ENCODE data around the gene GFPT2. TPM values are rescaled to one million over a fixed set of nuclear protein-coding genes. Genes with fewer than 3 reads are reported as not detected.

The GFPT2 gene
- total RNA-seq, 1 donor from 2014 or later = 70.7 TPM

- TF ChIP-seq CTCF (IDR thresholded peaks at IDR 0.05) = no peak
- no peak for DNase-seq (ENCODE audit: extremely low spot score, unreplicated experiment)
- no peaks in the 10 kb centered on the region for H3K27me3 Mint-ChIP-seq (ENCODE audit: unreplicated experiment)
- H3K27ac Mint-ChIP-seq (ENCODE audit: unreplicated experiment) = no peak overlapping the region
- no peak overlapping the region for H3K4me3 Mint-ChIP-seq (ENCODE audit: unreplicated experiment)
- H3K4me1 Mint-ChIP-seq (ENCODE audit: unreplicated experiment) = peaks cover 63% of the 10 kb centered on the region
- no peaks in the 10 kb centered on the region for H3K9me3 Mint-ChIP-seq (ENCODE audit: unreplicated experiment)
- peaks cover 9% of the 10 kb centered on the region for H3K36me3 Mint-ChIP-seq (ENCODE audit: unreplicated experiment)
Observed at GRCh38 chr5:180346358-180346757, 6.8 kb downstream of the GFPT2 start.

DNA sequence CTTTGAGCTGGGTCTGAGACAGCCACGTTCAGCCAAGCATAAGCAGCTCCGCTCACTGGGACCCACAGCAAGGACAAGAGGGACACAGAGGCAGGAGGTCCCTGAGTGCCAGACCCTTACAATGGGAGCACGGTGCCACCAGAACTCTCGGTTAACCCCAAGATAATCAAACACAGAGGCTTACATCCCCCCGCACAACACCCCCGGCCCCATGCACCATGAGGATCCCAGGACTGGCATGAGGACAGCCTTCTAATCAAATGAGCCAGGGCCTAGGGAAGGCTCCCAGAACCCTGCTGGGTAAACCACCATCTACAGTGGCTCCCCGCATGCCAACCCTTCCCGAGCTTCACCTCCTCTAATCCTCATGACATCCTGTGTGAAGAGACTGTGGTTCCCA lies 7.4 kb downstream of the GFPT2 start:
- H3K4me3 Mint-ChIP-seq (ENCODE audit: unreplicated experiment) = no peak overlapping the region
- H3K4me1 Mint-ChIP-seq (ENCODE audit: unreplicated experiment) = peaks cover 63% of the 10 kb centered on the region
- no peak for TF ChIP-seq CTCF (IDR thresholded peaks at IDR 0.05)
- no peaks in the 10 kb centered on the region for H3K27me3 Mint-ChIP-seq (ENCODE audit: unreplicated experiment)
- no peak for DNase-seq (ENCODE audit: extremely low spot score, unreplicated experiment)
- no peaks in the 10 kb centered on the region for H3K9me3 Mint-ChIP-seq (ENCODE audit: unreplicated experiment)
- peaks cover 9% of the 10 kb centered on the region for H3K36me3 Mint-ChIP-seq (ENCODE audit: unreplicated experiment)
- no peak overlapping the region for H3K27ac Mint-ChIP-seq (ENCODE audit: unreplicated experiment)

DNA sequence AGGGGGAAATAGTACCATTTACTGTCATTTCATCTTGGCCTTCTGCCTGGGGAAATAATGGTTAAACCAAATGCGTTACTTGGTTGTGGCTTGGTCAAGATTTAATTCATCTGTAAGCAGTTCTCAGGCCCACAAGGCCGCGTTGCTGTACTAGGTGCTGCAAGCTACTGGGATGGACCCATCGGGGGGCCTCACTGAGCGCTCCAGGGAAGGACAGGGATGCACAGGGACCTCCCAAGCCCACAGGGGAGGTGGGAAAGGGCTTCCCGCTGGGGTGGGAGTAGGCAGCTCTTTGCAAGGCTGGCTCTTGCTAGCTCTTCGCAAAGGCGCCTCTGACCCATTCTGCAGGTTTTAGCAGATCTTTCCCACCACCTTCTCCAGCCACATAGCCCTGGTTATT lies 8.0 kb downstream of the GFPT2 start:
- no peak for TF ChIP-seq CTCF (IDR thresholded peaks at IDR 0.05)
- Mint-ChIP-seq H3K9me3 (ENCODE audit: unreplicated experiment) (no peaks in the 10 kb centered on the region), H3K36me3 (ENCODE audit: unreplicated experiment) (peaks cover 7% of the 10 kb centered on the region), H3K4me1 (ENCODE audit: unreplicated experiment) (peaks cover 60% of the 10 kb centered on the region), H3K27me3 (ENCODE audit: unreplicated experiment) (no peaks in the 10 kb centered on the region), H3K27ac (ENCODE audit: unreplicated experiment) (no peak overlapping the region), H3K4me3 (ENCODE audit: unreplicated experiment) (no peak overlapping the region)
- no peak for DNase-seq (ENCODE audit: extremely low spot score, unreplicated experiment)

GRCh38 chr5:180344696-180344999 lies 8.5 kb downstream of the GFPT2 start:
- H3K9me3 Mint-ChIP-seq (ENCODE audit: unreplicated experiment) = no peaks in the 10 kb centered on the region
- DNase-seq (ENCODE audit: extremely low spot score, unreplicated experiment) = no peak
- peaks cover 57% of the 10 kb centered on the region for H3K4me1 Mint-ChIP-seq (ENCODE audit: unreplicated experiment)
- peaks cover 7% of the 10 kb centered on the region for H3K36me3 Mint-ChIP-seq (ENCODE audit: unreplicated experiment)
- no peak for TF ChIP-seq CTCF (IDR thresholded peaks at IDR 0.05)
- no peak overlapping the region for H3K27ac Mint-ChIP-seq (ENCODE audit: unreplicated experiment)
- H3K27me3 Mint-ChIP-seq (ENCODE audit: unreplicated experiment) = no peaks in the 10 kb centered on the region
- H3K4me3 Mint-ChIP-seq (ENCODE audit: unreplicated experiment) = no peak overlapping the region

GRCh38 chr5:180343831-180344695 lies 9.1 kb downstream of the GFPT2 start:
- Mint-ChIP-seq H3K9me3 (ENCODE audit: unreplicated experiment) (no peaks in the 10 kb centered on the region), H3K4me3 (ENCODE audit: unreplicated experiment) (no peak overlapping the region), H3K27me3 (ENCODE audit: unreplicated experiment) (no peaks in the 10 kb centered on the region), H3K4me1 (ENCODE audit: unreplicated experiment) (peaks cover 61% of the 10 kb centered on the region), H3K27ac (ENCODE audit: unreplicated experiment) (peak overlapping the region; percentile 70), H3K36me3 (ENCODE audit: unreplicated experiment) (peaks cover 9% of the 10 kb centered on the region)
- no peak for TF ChIP-seq CTCF (IDR thresholded peaks at IDR 0.05)
- DNase-seq (ENCODE audit: extremely low spot score, unreplicated experiment) = no peak

Measured in osteocyte (in vitro differentiated cells).